ENCODE measurements around the gene INPP5E. TPM values are rescaled to one million over a fixed set of nuclear protein-coding genes. Genes with fewer than 3 reads are reported as not detected.

The INPP5E gene
- total and polyA plus RNA-seq, 2 experiments from 2014 or later: 5.0 to 8.1 TPM

GRCh38 chr9:136484153-136485048 is 44.8 kb upstream of the INPP5E start:
- Histone ChIP-seq H2AFZ (peak overlapping the region; percentile 70), H3K36me3 (ENCODE audit: low read depth) (no peaks in the 10 kb centered on the region), H3K9ac (peak overlapping the region; percentile 82), H3F3A (ENCODE audit: insufficient read depth) (peaks cover 10% of the 10 kb centered on the region; the same call in 1 of the 2 replicates), H3K27ac (peak overlapping the region; percentile 94), H3K9me2 (ENCODE audit: insufficient read depth) (no peaks in the 10 kb centered on the region), H3K9me3 (ENCODE audit: low read depth) (no peaks in the 10 kb centered on the region), H3K4me1 (ENCODE audit: insufficient read depth) (peaks cover 11% of the 10 kb centered on the region; the same call in 1 of the 2 replicates), H3K79me2 (ENCODE audit: insufficient read depth) (peaks cover 34% of the 10 kb centered on the region), H3K4me3 (peak overlapping the region; percentile 80), H3K4me2 (ENCODE audit: unreplicated experiment) (peak overlapping the region; percentile 87), H3K27me3 (replicated peaks; ENCODE audit: insufficient read depth) (no peaks in the 10 kb centered on the region), H4K20me1 (ENCODE audit: insufficient read depth) (peaks cover 9% of the 10 kb centered on the region; the same call in 1 of the 2 replicates)
- WGBS, 2 experiments (ENCODE audit: low coverage in 1 of 2, low lambda C conversion rate in 2 of 2, missing lambda C conversion rate in 2 of 2): 22 to 24% methylated on average over 48 to 54 of the region's 59 CpGs
- peak; percentile 67 for DNase-seq
- in situ Hi-C loops (cut with MboI): no loop called here
- TF ChIP-seq EZH2 (IDR thresholded peaks at IDR 0.05; ENCODE audit: insufficient read depth, poor library complexity, severe bottlenecking) (no peak), EZH2phosphoT487 (IDR thresholded peaks at IDR 0.05; ENCODE audit: insufficient read depth, low read depth) (no peak)

- H3K27me3 ChIP-seq (replicated peaks; ENCODE audit: insufficient read depth): no peaks in the 10 kb centered on the region
- H3K9me3 ChIP-seq (ENCODE audit: low read depth): no peaks in the 10 kb centered on the region
- peaks cover 9% of the 10 kb centered on the region; the same call in 1 of the 2 replicates for H4K20me1 ChIP-seq (ENCODE audit: insufficient read depth)
- H3F3A ChIP-seq (ENCODE audit: insufficient read depth): peaks cover 10% of the 10 kb centered on the region; the same call in 1 of the 2 replicates
- DNase-seq: peak; percentile 96
- H3K4me3 ChIP-seq: peak overlapping the region; percentile 80
- H3K9ac ChIP-seq: peak overlapping the region; percentile 82
- in situ Hi-C loops (cut with MboI): no loop called here
- H3K4me2 ChIP-seq (ENCODE audit: unreplicated experiment): peak overlapping the region; percentile 87
- peaks cover 41% of the 10 kb centered on the region for H3K79me2 ChIP-seq (ENCODE audit: insufficient read depth)
- TF ChIP-seq EZH2phosphoT487 (IDR thresholded peaks at IDR 0.05; ENCODE audit: insufficient read depth, low read depth) (no peak), EZH2 (IDR thresholded peaks at IDR 0.05; ENCODE audit: insufficient read depth, poor library complexity, severe bottlenecking) (no peak)
- no peaks in the 10 kb centered on the region for H3K9me2 ChIP-seq (ENCODE audit: insufficient read depth)
- peaks cover 11% of the 10 kb centered on the region; the same call in 1 of the 2 replicates for H3K4me1 ChIP-seq (ENCODE audit: insufficient read depth)
- peak overlapping the region; percentile 94 for H3K27ac ChIP-seq
- H2AFZ ChIP-seq: peak overlapping the region; percentile 80
- H3K36me3 ChIP-seq (ENCODE audit: low read depth): no peaks in the 10 kb centered on the region
- 1% methylated on average over 58 to 63 of the region's 63 CpGs for WGBS, 2 experiments (ENCODE audit: low coverage in 1 of 2, low lambda C conversion rate in 2 of 2, missing lambda C conversion rate in 2 of 2)
Measured at GRCh38 chr9:136483589-136484152, 44.0 kb upstream of the INPP5E start.

DNA sequence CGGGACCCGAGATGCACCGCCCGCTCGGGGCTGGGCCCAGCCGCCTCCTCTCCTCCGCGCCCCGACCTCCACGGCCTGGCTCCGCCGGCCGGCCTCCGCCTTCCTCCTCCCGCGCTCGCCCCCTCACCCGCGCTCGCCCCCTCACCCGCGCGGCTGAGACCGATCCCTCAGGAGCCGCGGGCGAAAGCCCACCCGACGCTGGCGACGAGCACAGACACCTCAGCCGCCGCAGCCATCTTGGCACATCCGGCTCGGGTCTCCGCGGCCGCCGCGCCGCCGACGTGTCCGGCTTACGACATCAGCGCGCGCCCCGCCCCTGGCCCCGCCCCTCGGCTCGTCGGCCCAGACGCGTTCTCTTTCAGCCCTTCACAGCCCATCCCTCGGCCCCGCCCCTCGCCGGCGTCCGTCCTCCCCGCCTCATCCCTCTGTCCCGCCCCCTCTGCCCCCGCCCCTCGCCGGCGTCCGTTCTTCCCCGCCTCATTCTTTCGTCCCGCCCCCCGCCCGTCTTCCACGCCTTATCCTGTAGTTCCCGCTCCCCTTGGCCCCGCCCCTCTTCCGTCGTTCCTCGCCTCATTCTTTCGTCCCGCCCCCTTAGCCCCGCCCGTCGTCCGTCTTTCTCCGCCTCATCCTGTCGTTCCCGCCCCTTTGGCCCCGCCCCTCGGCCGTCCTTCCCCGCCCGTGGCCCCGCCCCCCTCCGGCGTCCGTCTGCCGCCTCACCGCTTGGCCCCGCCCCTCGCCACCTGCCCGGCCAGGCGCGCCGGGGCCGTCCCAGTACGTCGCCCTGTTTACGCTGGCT is 43.3 kb upstream of the INPP5E start, which contains the start of gene SEC16A:
Gene SEC16A (minus strand): TSS at position 248 of the 796 bp plus-strand sequence. CDS start 5,425 bp downstream, outside the sequence.
- WGBS, 2 experiments (ENCODE audit: low coverage in 1 of 2, low lambda C conversion rate in 2 of 2, missing lambda C conversion rate in 2 of 2): 1% methylated on average over 27 to 108 of the region's 109 CpGs
- H3K9me3 ChIP-seq (ENCODE audit: low read depth): no peaks in the 10 kb centered on the region
- peak within 1 kb of the TSS; percentile 97 for H3K4me2 ChIP-seq (ENCODE audit: unreplicated experiment)
- H3F3A ChIP-seq (ENCODE audit: insufficient read depth): peaks cover 10% of the 10 kb centered on the region; the same call in 1 of the 2 replicates
- DNase-seq: peak; percentile 99
- H2AFZ ChIP-seq: peak within 1 kb of the TSS; percentile 80
- H3K27me3 ChIP-seq (replicated peaks; ENCODE audit: insufficient read depth): no peaks in the 10 kb centered on the region
- in situ Hi-C loops (cut with MboI): no loop called here
- H3K27ac ChIP-seq: peak within 1 kb of the TSS; percentile 100
- H3K4me1 ChIP-seq (ENCODE audit: insufficient read depth): peaks cover 11% of the 10 kb centered on the region; the same call in 1 of the 2 replicates
- no peaks in the 10 kb centered on the region for H3K36me3 ChIP-seq (ENCODE audit: low read depth)
- H3K4me3 ChIP-seq: peak within 1 kb of the TSS; percentile 99
- TF ChIP-seq EZH2 (IDR thresholded peaks at IDR 0.05; ENCODE audit: insufficient read depth, poor library complexity, severe bottlenecking) (no peak), EZH2phosphoT487 (IDR thresholded peaks at IDR 0.05; ENCODE audit: insufficient read depth, low read depth) (no peak)
- H4K20me1 ChIP-seq (ENCODE audit: insufficient read depth): peaks cover 9% of the 10 kb centered on the region; the same call in 1 of the 2 replicates
- peaks cover 48% of the 10 kb centered on the region for H3K79me2 ChIP-seq (ENCODE audit: insufficient read depth)
- no peaks in the 10 kb centered on the region for H3K9me2 ChIP-seq (ENCODE audit: insufficient read depth)
- peak within 1 kb of the TSS; percentile 100 for H3K9ac ChIP-seq

Data from GM23248 (cell line).